ENCODE measurements around the gene SMARCA1. TPM values are rescaled to one million over a fixed set of nuclear protein-coding genes. Genes with fewer than 3 reads are reported as not detected.

SMARCA1 gene
- total and polyA plus RNA-seq, 2 of the 13 experiments (the other 11 are each of a cell fraction or from before 2014, with no cell fraction given), result 97.7 to 145 TPM

DNA sequence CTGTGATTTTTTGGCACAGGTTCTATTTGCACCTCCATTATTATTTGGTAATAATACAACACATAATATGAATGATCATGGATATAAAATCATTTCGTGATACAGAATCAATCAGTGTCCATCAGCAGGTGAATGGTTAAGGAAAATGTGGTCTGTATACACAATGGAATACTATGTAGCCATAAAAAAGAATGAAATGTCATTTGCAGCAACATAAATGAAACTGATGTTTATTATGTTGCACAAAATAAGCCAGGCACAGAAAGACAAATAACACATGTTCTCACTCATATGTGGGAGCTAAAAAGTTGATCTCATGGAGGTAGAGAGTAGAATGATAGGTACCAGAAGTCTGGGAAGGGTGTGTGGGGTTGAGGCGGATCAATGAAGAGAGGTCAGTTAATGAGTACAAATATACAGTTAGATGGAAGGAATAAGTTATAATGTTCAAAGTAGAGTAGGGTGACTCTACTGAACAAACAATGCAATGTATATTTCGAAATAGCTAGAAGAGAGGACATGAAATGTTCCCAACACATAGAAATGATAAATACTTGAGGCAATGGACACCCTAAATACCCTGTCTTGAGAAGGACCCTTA, 1.1 kb upstream of the SMARCA1 start (continued):
- TF ChIP-seq, protein P1, sequence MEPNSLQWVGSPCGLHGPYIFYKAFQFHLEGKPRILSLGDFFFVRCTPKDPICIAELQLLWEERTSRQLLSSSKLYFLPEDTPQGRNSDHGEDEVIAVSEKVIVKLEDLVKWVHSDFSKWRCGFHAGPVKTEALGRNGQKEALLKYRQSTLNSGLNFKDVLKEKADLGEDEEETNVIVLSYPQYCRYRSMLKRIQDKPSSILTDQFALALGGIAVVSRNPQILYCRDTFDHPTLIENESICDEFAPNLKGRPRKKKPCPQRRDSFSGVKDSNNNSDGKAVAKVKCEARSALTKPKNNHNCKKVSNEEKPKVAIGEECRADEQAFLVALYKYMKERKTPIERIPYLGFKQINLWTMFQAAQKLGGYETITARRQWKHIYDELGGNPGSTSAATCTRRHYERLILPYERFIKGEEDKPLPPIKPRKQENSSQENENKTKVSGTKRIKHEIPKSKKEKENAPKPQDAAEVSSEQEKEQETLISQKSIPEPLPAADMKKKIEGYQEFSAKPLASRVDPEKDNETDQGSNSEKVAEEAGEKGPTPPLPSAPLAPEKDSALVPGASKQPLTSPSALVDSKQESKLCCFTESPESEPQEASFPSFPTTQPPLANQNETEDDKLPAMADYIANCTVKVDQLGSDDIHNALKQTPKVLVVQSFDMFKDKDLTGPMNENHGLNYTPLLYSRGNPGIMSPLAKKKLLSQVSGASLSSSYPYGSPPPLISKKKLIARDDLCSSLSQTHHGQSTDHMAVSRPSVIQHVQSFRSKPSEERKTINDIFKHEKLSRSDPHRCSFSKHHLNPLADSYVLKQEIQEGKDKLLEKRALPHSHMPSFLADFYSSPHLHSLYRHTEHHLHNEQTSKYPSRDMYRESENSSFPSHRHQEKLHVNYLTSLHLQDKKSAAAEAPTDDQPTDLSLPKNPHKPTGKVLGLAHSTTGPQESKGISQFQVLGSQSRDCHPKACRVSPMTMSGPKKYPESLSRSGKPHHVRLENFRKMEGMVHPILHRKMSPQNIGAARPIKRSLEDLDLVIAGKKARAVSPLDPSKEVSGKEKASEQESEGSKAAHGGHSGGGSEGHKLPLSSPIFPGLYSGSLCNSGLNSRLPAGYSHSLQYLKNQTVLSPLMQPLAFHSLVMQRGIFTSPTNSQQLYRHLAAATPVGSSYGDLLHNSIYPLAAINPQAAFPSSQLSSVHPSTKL (CRISPR knock-in tag; IDR thresholded peaks at IDR 0.05), result peak; percentile 37; the same call in 1 of the 2 replicates
- TF ChIP-seq ATAD3A (CRISPR knock-in tag; IDR thresholded peaks at IDR 0.05) (no peak), TAF1 (CRISPR knock-in tag; IDR thresholded peaks at IDR 0.05) (no peak), HNF4G (IDR thresholded peaks at IDR 0.05; ENCODE audit: borderline replicate concordance, low read depth, low read length) (no peak), HNF4G (CRISPR knock-in tag; IDR thresholded peaks at IDR 0.05; ENCODE audit: borderline replicate concordance, low read depth) (no peak), NFIB (CRISPR knock-in tag; IDR thresholded peaks at IDR 0.05; ENCODE audit: borderline replicate concordance) (no peak), FOXP1 (IDR thresholded peaks at IDR 0.05) (no peak), FOXP1 (CRISPR knock-in tag; IDR thresholded peaks at IDR 0.05) (peak; percentile 39; the same call in 1 of the 2 replicates), RCOR2 (CRISPR knock-in tag; IDR thresholded peaks at IDR 0.05) (peak; percentile 37; the same call in 1 of the 2 replicates), FOXA3 (CRISPR knock-in tag; IDR thresholded peaks at IDR 0.05) (peak; percentile 47; the same call in 1 of the 2 replicates), ZFAT (CRISPR knock-in tag; conservative IDR thresholded peaks at IDR 0.05) (no peak), SRSF1 (optimal IDR thresholded peaks at IDR 0.05; ENCODE audit: low read depth, low read length) (no peak), PAX8 (CRISPR knock-in tag; IDR thresholded peaks at IDR 0.05; ENCODE audit: borderline replicate concordance) (no peak), ZNF33B (CRISPR knock-in tag; IDR thresholded peaks at IDR 0.05) (no peak), KDM3A (CRISPR knock-in tag; IDR thresholded peaks at IDR 0.05; ENCODE audit: low read depth) (no peak), EED (CRISPR knock-in tag; IDR thresholded peaks at IDR 0.05) (no peak), ZNF609 (CRISPR knock-in tag; IDR thresholded peaks at IDR 0.05; ENCODE audit: borderline replicate concordance) (no peak)
- TF ChIP-seq, protein P2, sequence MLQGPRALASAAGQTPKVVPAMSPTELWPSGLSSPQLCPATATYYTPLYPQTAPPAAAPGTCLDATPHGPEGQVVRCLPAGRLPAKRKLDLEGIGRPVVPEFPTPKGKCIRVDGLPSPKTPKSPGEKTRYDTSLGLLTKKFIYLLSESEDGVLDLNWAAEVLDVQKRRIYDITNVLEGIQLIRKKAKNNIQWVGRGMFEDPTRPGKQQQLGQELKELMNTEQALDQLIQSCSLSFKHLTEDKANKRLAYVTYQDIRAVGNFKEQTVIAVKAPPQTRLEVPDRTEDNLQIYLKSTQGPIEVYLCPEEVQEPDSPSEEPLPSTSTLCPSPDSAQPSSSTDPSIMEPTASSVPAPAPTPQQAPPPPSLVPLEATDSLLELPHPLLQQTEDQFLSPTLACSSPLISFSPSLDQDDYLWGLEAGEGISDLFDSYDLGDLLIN (CRISPR knock-in tag; IDR thresholded peaks at IDR 0.05; ENCODE audit: borderline replicate concordance), result no peak
- TF ChIP-seq, protein P3, sequence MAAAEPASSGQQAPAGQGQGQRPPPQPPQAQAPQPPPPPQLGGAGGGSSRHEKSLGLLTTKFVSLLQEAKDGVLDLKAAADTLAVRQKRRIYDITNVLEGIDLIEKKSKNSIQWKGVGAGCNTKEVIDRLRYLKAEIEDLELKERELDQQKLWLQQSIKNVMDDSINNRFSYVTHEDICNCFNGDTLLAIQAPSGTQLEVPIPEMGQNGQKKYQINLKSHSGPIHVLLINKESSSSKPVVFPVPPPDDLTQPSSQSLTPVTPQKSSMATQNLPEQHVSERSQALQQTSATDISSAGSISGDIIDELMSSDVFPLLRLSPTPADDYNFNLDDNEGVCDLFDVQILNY (CRISPR knock-in tag; conservative IDR thresholded peaks at IDR 0.05), result no peak
